ENCODE results near the gene AP1G2. TPM values are rescaled to one million over a fixed set of nuclear protein-coding genes. Genes with fewer than 3 reads are reported as not detected.

AP1G2 gene
- polyA plus RNA-seq, 1 of the 3 experiments (the other 2 are of a cell fraction): 88.3 TPM

GRCh38 chr14:23568021-23568599, 519 bp upstream of the AP1G2 start:
- Histone ChIP-seq H2AFZ (ENCODE audit: low read depth) (peak overlapping the region; percentile 98), H3K4me1 (ENCODE audit: control insufficient read depth in 1 of 2, insufficient read depth in 2 of 2, low read depth in 1 of 2, low read length in 1 of 2) (peaks cover 0 to 34% of the 10 kb centered on the region in 2 experiments; a peak in 1 of 4 replicates), H3K9me3 (no peaks in the 10 kb centered on the region), H3K79me2 (ENCODE audit: insufficient read depth) (0 out of 2 replicates have a peak, but pooled peaks cover 3% of the 10 kb centered on the region), H3K9ac (peak overlapping the region; percentile 71), H3K9me2 (no peaks in the 10 kb centered on the region), H3K36me3 (replicated peaks in 1 of 2; ENCODE audit: control insufficient read depth in 1 of 2, insufficient read depth in 2 of 2, low read length in 1 of 2) (peaks cover 0 to 19% of the 10 kb centered on the region in 2 experiments), H4K20me1 (ENCODE audit: insufficient read depth) (no peaks in the 10 kb centered on the region), H3F3A (replicated peaks; ENCODE audit: insufficient read depth) (peaks cover 10% of the 10 kb centered on the region), H3K27me3 (ENCODE audit: insufficient read depth) (no peaks in the 10 kb centered on the region), H3K4me3 (ENCODE audit: low read depth in 2 of 2, low read length in 1 of 2) (peak overlapping the region; percentile 64 to 86), H3K4me2 (peak overlapping the region; percentile 86), H3K27ac (ENCODE audit: low read depth in 2 of 2, low read length in 1 of 2) (peak overlapping the region; percentile 39 to 82; a peak in 3 of 4 replicates)
- 67% methylated on average over 2 of the region's 2 CpGs for WGBS (ENCODE audit: low lambda C conversion rate)
- no peak for DNase-seq
- ChIA-PET POLR2A (interaction anchor here (1.3 kb wide), 1 partner anchor 11 kb away, joined by 4 read pairs; no protein-coding TSS in a partner anchor), CTCF (interaction anchor here (0.7 to 19.5 kb wide), 10 partner anchors 10 to 512 kb away, joined by 3 to 785 read pairs (median 6); partner anchors contain the start of genes NGDN and THTPA)
- no peak for TF ChIP-seq NFIC (IDR thresholded peaks at IDR 0.05; ENCODE audit: borderline replicate concordance)
- TF ChIP-seq RCOR1 (IDR thresholded peaks at IDR 0.05; ENCODE audit: low read length): no peak
- no peak for TF ChIP-seq CHD2 (IDR thresholded peaks at IDR 0.05; ENCODE audit: low read length, partially characterized antibody)

GRCh38 chr14:23566778-23567185, 809 bp downstream of the AP1G2 start:
- H3K79me2 ChIP-seq (ENCODE audit: insufficient read depth): 0 out of 2 replicates have a peak, but pooled peaks cover 3% of the 10 kb centered on the region
- no peaks in the 10 kb centered on the region for H3K27me3 ChIP-seq (ENCODE audit: insufficient read depth)
- peaks cover 0 to 26% of the 10 kb centered on the region in 2 experiments for H3K36me3 ChIP-seq (replicated peaks in 1 of 2; ENCODE audit: control insufficient read depth in 1 of 2, insufficient read depth in 2 of 2, low read length in 1 of 2)
- WGBS (ENCODE audit: low lambda C conversion rate): 9% methylated on average over 3 of the region's 5 CpGs
- H3K4me3 ChIP-seq (ENCODE audit: low read depth in 2 of 2, low read length in 1 of 2): peak overlapping the region; percentile 64 to 86
- no peaks in the 10 kb centered on the region for H4K20me1 ChIP-seq (ENCODE audit: insufficient read depth)
- peak overlapping the region; percentile 98; the same call in 1 of the 2 replicates for H2AFZ ChIP-seq (ENCODE audit: low read depth)
- H3F3A ChIP-seq (replicated peaks; ENCODE audit: insufficient read depth): peaks cover 10% of the 10 kb centered on the region
- H3K9me3 ChIP-seq: no peaks in the 10 kb centered on the region
- H3K27ac ChIP-seq (ENCODE audit: low read depth in 2 of 2, low read length in 1 of 2): peak overlapping the region; percentile 13 to 82; a peak in 2 of 4 replicates
- H3K9me2 ChIP-seq: no peaks in the 10 kb centered on the region
- TF ChIP-seq RCOR1 (IDR thresholded peaks at IDR 0.05; ENCODE audit: low read length): no peak
- peak; percentile 38 for TF ChIP-seq CTCF (IDR thresholded peaks at IDR 0.05)
- TF ChIP-seq ELF1 (IDR thresholded peaks at IDR 0.05): 0 out of 2 replicates have a peak, but pooled peaks have one; percentile 7
- no peak for TF ChIP-seq FOXM1 (IDR thresholded peaks at IDR 0.05; ENCODE audit: low read depth)
- no peak for TF ChIP-seq MEF2A (IDR thresholded peaks at IDR 0.05; ENCODE audit: borderline replicate concordance, low read depth)
- peak; percentile 48 for DNase-seq
- H3K4me2 ChIP-seq: peak overlapping the region; percentile 86
- H3K4me1 ChIP-seq (ENCODE audit: control insufficient read depth in 1 of 2, insufficient read depth in 2 of 2, low read depth in 1 of 2, low read length in 1 of 2): peaks cover 0 to 34% of the 10 kb centered on the region in 2 experiments; a peak in 1 of 4 replicates
- ChIA-PET POLR2A (interaction anchor here (0.6 to 1.4 kb wide), 4 partner anchors 11 to 245 kb away, joined by 3 to 6 read pairs (median 4); partner anchors contain the start of genes JPH4 and THTPA), CTCF (interaction anchor here (0.9 to 19.5 kb wide), 10 partner anchors 8 to 344 kb away, joined by 3 to 785 read pairs (median 4); partner anchors contain the start of genes NGDN and THTPA)
- H3K9ac ChIP-seq: peak overlapping the region; percentile 71
